CD4-positive, alpha-beta T cell treated with Interleukin-4 for 1 hour (primary cell): Measurements from ENCODE around the gene KIR3DL1.
"Not testable (repeated sequence)": the region's sequence is repeated elsewhere in the genome, so short reads cannot be mapped to it uniquely, and the experiment has no call there.

ENCODE experiments used
- DNase-seq, 2 donors: peaks; one replicate each; pipeline ENCODE4 v3.0.0-alpha.2; 2020 to 2022

The KIR3DL1 gene

GRCh38 chr19:54816251-54816650, at the start of gene KIR3DL1:
TSS of gene KIR3DL1 (plus strand) at chr19:54816468.
- DNase-seq: not testable (repeated sequence)

GRCh38 chr19:54769646-54770045, 46.6 kb upstream of the KIR3DL1 start, which contains the start of gene KIR2DL1:
TSS of gene KIR2DL1 (plus strand) at chr19:54769793. CDS start at chr19:54769851, 58 bp downstream.
- DNase-seq: not testable (repeated sequence)

- DNase-seq: not testable (repeated sequence)
Measured at GRCh38 chr19:54770511-54770910, 45.8 kb upstream of the KIR3DL1 start.

GRCh38 chr19:54771018-54771960, 45.0 kb upstream of the KIR3DL1 start:
- DNase-seq: not testable (repeated sequence)

GRCh38 chr19:54772666-54773065, 43.6 kb upstream of the KIR3DL1 start:
- not testable (repeated sequence) for DNase-seq

- DNase-seq: not testable (repeated sequence)
Measured at GRCh38 chr19:54775095-54775815, 41.0 kb upstream of the KIR3DL1 start.

- not testable (repeated sequence) for DNase-seq
Measured at GRCh38 chr19:54775830-54776229, 40.4 kb upstream of the KIR3DL1 start.

- DNase-seq: not testable (repeated sequence)
Measured at GRCh38 chr19:54777851-54778250, 38.4 kb upstream of the KIR3DL1 start.

GRCh38 chr19:54778896-54779295, 37.4 kb upstream of the KIR3DL1 start:
- DNase-seq: peak in 1 of 2 donors; percentile 66

GRCh38 chr19:54782916-54783315, 33.4 kb upstream of the KIR3DL1 start:
- DNase-seq: not testable (repeated sequence)

- not testable (repeated sequence) for DNase-seq
Measured at GRCh38 chr19:54786091-54786723, 30.1 kb upstream of the KIR3DL1 start.

- DNase-seq: peak in 1 of 2 donors; percentile 63
Measured at GRCh38 chr19:54788154-54788553, 28.1 kb upstream of the KIR3DL1 start.

- no peak for DNase-seq
Measured at GRCh38 chr19:54790711-54791110, 25.6 kb upstream of the KIR3DL1 start.

- no peak for DNase-seq
Measured at GRCh38 chr19:54791476-54791875, 24.8 kb upstream of the KIR3DL1 start.

GRCh38 chr19:54792814-54793213, 23.5 kb upstream of the KIR3DL1 start:
- no peak for DNase-seq

- no peak for DNase-seq
Measured at GRCh38 chr19:54795758-54796157, 20.5 kb upstream of the KIR3DL1 start.

GRCh38 chr19:54803410-54803809, 12.9 kb upstream of the KIR3DL1 start, which contains the start of gene KIR2DL4:
TSS of gene KIR2DL4 (plus strand) at chr19:54803610. CDS start at chr19:54803652, 42 bp downstream.
- peak; percentile 11 to 33 for DNase-seq

- DNase-seq: no peak
Measured at GRCh38 chr19:54804101-54804500, 12.2 kb upstream of the KIR3DL1 start.

- DNase-seq: no peak
Measured at GRCh38 chr19:54804571-54804970, 11.7 kb upstream of the KIR3DL1 start.

GRCh38 chr19:54805665-54806515, 10.4 kb upstream of the KIR3DL1 start:
- no peak for DNase-seq

GRCh38 chr19:54806516-54806838, 9.8 kb upstream of the KIR3DL1 start:
- no peak for DNase-seq

GRCh38 chr19:54814571-54814970, 1.7 kb upstream of the KIR3DL1 start:
- DNase-seq: not testable (repeated sequence)
